Nephron progenitor cell (in vitro differentiated cells): ENCODE results near the gene MARS1.
A peak's percentile ranks its signal among the peaks of the same experiment; 100 is the strongest.

Source experiments
- DNase-seq: peaks from one replicate; pipeline ENCODE4 v3.0.0; 2021
- H3K27ac Mint-ChIP-seq: 2 replicates; pipeline ENCODE4 v1.8.0; 2021; ENCODE audit warnings: mild to moderate bottlenecking, moderate library complexity, mixed read lengths
- H3K27me3 Mint-ChIP-seq: 2 replicates; pipeline ENCODE4 v1.8.0; 2021; ENCODE audit warnings: mild to moderate bottlenecking, low read depth, mixed read lengths; ENCODE audit not compliant: poor library complexity
- H3K36me3 Mint-ChIP-seq: 2 replicates; pipeline ENCODE4 v1.8.0; 2021; ENCODE audit warnings: low read depth, mixed read lengths
- H3K4me1 Mint-ChIP-seq: 2 replicates; pipeline ENCODE4 v1.8.0; 2021; ENCODE audit warnings: mixed read lengths
- H3K4me3 Mint-ChIP-seq: 2 replicates; pipeline ENCODE4 v1.8.0; 2021; ENCODE audit warnings: mild to moderate bottlenecking, moderate library complexity, mixed read lengths
- H3K9me3 Mint-ChIP-seq: 2 replicates; pipeline ENCODE4 v1.8.0; 2021; ENCODE audit warnings: mild to moderate bottlenecking, moderate library complexity, mixed read lengths
- CTCF ChIP-seq: fragments of 200-600 bp; sonication (generic); IDR thresholded peaks from 2 replicates; pipeline ENCODE4 v1.5.0; 2021; ENCODE audit warnings: antibody characterized with exemption

Gene MARS1

GRCh38 chr12:57525615-57526383 is 37.9 kb downstream of the MARS1 start:
- no peak for DNase-seq
- no peaks in the 10 kb centered on the region for H3K9me3 Mint-ChIP-seq
- H3K27ac Mint-ChIP-seq: no peak overlapping the region
- H3K27me3 Mint-ChIP-seq: peaks cover 3% of the 10 kb centered on the region
- peaks cover 49% of the 10 kb centered on the region for H3K4me1 Mint-ChIP-seq
- no peak overlapping the region for H3K4me3 Mint-ChIP-seq
- H3K36me3 Mint-ChIP-seq: peaks cover 18% of the 10 kb centered on the region
- no peak for TF ChIP-seq CTCF

- no peak for TF ChIP-seq CTCF
- H3K27me3 Mint-ChIP-seq: peaks cover 2% of the 10 kb centered on the region
- DNase-seq: no peak
- H3K4me3 Mint-ChIP-seq: no peak overlapping the region
- peaks cover 25% of the 10 kb centered on the region for H3K36me3 Mint-ChIP-seq
- no peak overlapping the region for H3K27ac Mint-ChIP-seq
- no peaks in the 10 kb centered on the region for H3K9me3 Mint-ChIP-seq
- peaks cover 41% of the 10 kb centered on the region for H3K4me1 Mint-ChIP-seq
Measured at GRCh38 chr12:57526477-57527126, 38.7 kb downstream of the MARS1 start.

- Mint-ChIP-seq H3K9me3 (no peaks in the 10 kb centered on the region), H3K36me3 (peaks cover 30% of the 10 kb centered on the region), H3K27ac (no peak overlapping the region), H3K27me3 (peaks cover 5% of the 10 kb centered on the region), H3K4me1 (peaks cover 36% of the 10 kb centered on the region), H3K4me3 (no peak overlapping the region)
- no peak for DNase-seq
- TF ChIP-seq CTCF: no peak
Measured at GRCh38 chr12:57527184-57527583, 39.3 kb downstream of the MARS1 start.

- peaks cover 32% of the 10 kb centered on the region for H3K4me1 Mint-ChIP-seq
- no peak overlapping the region for H3K27ac Mint-ChIP-seq
- DNase-seq: no peak
- no peak for TF ChIP-seq CTCF
- no peaks in the 10 kb centered on the region for H3K9me3 Mint-ChIP-seq
- H3K27me3 Mint-ChIP-seq: peaks cover 5% of the 10 kb centered on the region
- H3K36me3 Mint-ChIP-seq: peaks cover 40% of the 10 kb centered on the region
- H3K4me3 Mint-ChIP-seq: no peak overlapping the region
Measured at GRCh38 chr12:57528176-57528575, 40.3 kb downstream of the MARS1 start.

- Mint-ChIP-seq H3K27me3 (peaks cover 5% of the 10 kb centered on the region), H3K36me3 (peaks cover 48% of the 10 kb centered on the region), H3K9me3 (no peaks in the 10 kb centered on the region), H3K27ac (peak overlapping the region; percentile 58), H3K4me1 (peaks cover 24% of the 10 kb centered on the region), H3K4me3 (no peak overlapping the region)
- no peak for TF ChIP-seq CTCF
- DNase-seq: no peak
Measured at GRCh38 chr12:57528831-57529555, 41.1 kb downstream of the MARS1 start.
